NCI-H1048 (cell line): ENCODE results near the gene OR2A5.
"Not testable (repeated sequence)": the region's sequence is repeated elsewhere in the genome, so short reads cannot be mapped to it uniquely, and the experiment has no call there.

ENCODE experiments used
- DNase-seq: peaks from one replicate; lab custom pipeline; 2025; lab: John Stamatoyannopoulos, UW

Gene OR2A5

GRCh38 chr7:144048648-144049047, at the start of gene OR2A5:
OR2A5 (plus strand) TSS chr7:144048948; CDS start chr7:144050402, 1,454 bp downstream.
- no peak for DNase-seq

GRCh38 chr7:144000020-144000419, 48.7 kb upstream of the OR2A5 start, which contains the start of gene OR6B1:
OR6B1 (plus strand) TSS chr7:144000320; CDS start chr7:144003997, 3,677 bp downstream.
- DNase-seq: no peak

GRCh38 chr7:144001543-144001942, 47.2 kb upstream of the OR2A5 start:
- no peak for DNase-seq

GRCh38 chr7:144004703-144005102, 44.0 kb upstream of the OR2A5 start:
- no peak for DNase-seq

GRCh38 chr7:144006029-144006691, 42.6 kb upstream of the OR2A5 start:
- DNase-seq: no peak

GRCh38 chr7:144006692-144007042, 42.1 kb upstream of the OR2A5 start:
- no peak for DNase-seq

GRCh38 chr7:144009361-144009760, 39.4 kb upstream of the OR2A5 start:
- no peak for DNase-seq

- not testable (repeated sequence) for DNase-seq
These were observed 38.7 kb upstream of the OR2A5 start for GRCh38 chr7:144010061-144010460.

- not testable (repeated sequence) for DNase-seq
These were observed 37.9 kb upstream of the OR2A5 start for GRCh38 chr7:144010821-144011220.

GRCh38 chr7:144011458-144012230, 37.1 kb upstream of the OR2A5 start:
- DNase-seq: no peak

- DNase-seq: no peak
These were observed 30.7 kb upstream of the OR2A5 start for GRCh38 chr7:144018065-144018464.

- no peak for DNase-seq
These were observed 29.3 kb upstream of the OR2A5 start for GRCh38 chr7:144019457-144019856.

GRCh38 chr7:144020340-144020739, 28.4 kb upstream of the OR2A5 start:
- no peak for DNase-seq

- no peak for DNase-seq
These were observed 26.6 kb upstream of the OR2A5 start for GRCh38 chr7:144022169-144022568.

GRCh38 chr7:144023171-144023827, 25.4 kb upstream of the OR2A5 start:
- no peak for DNase-seq

- DNase-seq: no peak
These were observed 24.5 kb upstream of the OR2A5 start for GRCh38 chr7:144024213-144024612.

GRCh38 chr7:144026203-144026883, 22.4 kb upstream of the OR2A5 start:
- no peak for DNase-seq

GRCh38 chr7:144027070-144027469, 21.7 kb upstream of the OR2A5 start:
- no peak for DNase-seq

GRCh38 chr7:144027974-144028373, 20.8 kb upstream of the OR2A5 start:
- DNase-seq: no peak

- no peak for DNase-seq
These were observed 20.2 kb upstream of the OR2A5 start for GRCh38 chr7:144028547-144028946.

- no peak for DNase-seq
These were observed 16.2 kb upstream of the OR2A5 start for GRCh38 chr7:144032516-144032915.

GRCh38 chr7:144032985-144033709, 15.6 kb upstream of the OR2A5 start:
- no peak for DNase-seq
